Measurements from ENCODE around the gene ANKRD6. TPM values are rescaled to one million over a fixed set of nuclear protein-coding genes. Genes with fewer than 3 reads are reported as not detected.

ANKRD6 gene
- total RNA-seq, 1 experiment from 2014 or later, result 5.6 TPM

GRCh38 chr6:89575562-89575960, 142.6 kb downstream of the ANKRD6 start:
- H4K91ac ChIP-seq (ENCODE audit: insufficient read length, low read depth, low read length), result no peak overlapping the region
- no peak overlapping the region for H2BK15ac ChIP-seq (ENCODE audit: low read depth, low read length)
- no peak overlapping the region for H2BK120ac ChIP-seq (ENCODE audit: low read depth, low read length, poor library complexity, severe bottlenecking)
- H4K8ac ChIP-seq (replicated peaks; ENCODE audit: insufficient read length, low read depth, low read length), result no peak overlapping the region
- no peaks in the 10 kb centered on the region for H3K9me3 ChIP-seq (ENCODE audit: control insufficient read depth, low read depth, low read length)
- H2BK5ac ChIP-seq (ENCODE audit: insufficient read length, low read length), result no peak overlapping the region
- no peak overlapping the region for H2BK20ac ChIP-seq (ENCODE audit: low read depth, low read length, poor library complexity, severe bottlenecking)
- no peak overlapping the region for H3K27ac ChIP-seq (ENCODE audit: insufficient read length, low read depth, low read length)
- TF ChIP-seq CTCF (conservative IDR thresholded peaks at IDR 0.05), result no peak
- H3K14ac ChIP-seq (ENCODE audit: insufficient read depth, low read length), result no peak overlapping the region
- H3K56ac ChIP-seq (ENCODE audit: insufficient read length, low read depth, low read length), result no peak overlapping the region
- H3K4me1 ChIP-seq (ENCODE audit: insufficient read depth, low read length), result no peaks in the 10 kb centered on the region
- Mint-ChIP-seq H3K4me1 (peaks cover 0 to 5% of the 10 kb centered on the region in 2 experiments; a peak in 1 of 4 replicates), H3K36me3 (ENCODE audit: insufficient read depth in 1 of 3, low read depth in 3 of 3) (no peaks in the 10 kb centered on the region; a peak in 1 of 7 replicates), H3K27me3 (ENCODE audit: low read depth) (no peaks in the 10 kb centered on the region), H3K4me3 (no peak overlapping the region), H3K27ac (no peak overlapping the region; a peak in 1 of 7 replicates), H3K9me3 (no peaks in the 10 kb centered on the region)
- H3K79me2 ChIP-seq (ENCODE audit: insufficient read depth, low read length), result no peaks in the 10 kb centered on the region
- H4K5ac ChIP-seq (ENCODE audit: insufficient read length, low read depth, low read length), result no peak overlapping the region
- no peaks in the 10 kb centered on the region for H3K23me2 ChIP-seq (ENCODE audit: insufficient read length, low read depth, low read length, poor library complexity, severe bottlenecking)
- H3K4me2 ChIP-seq (ENCODE audit: insufficient read depth, insufficient read length, low read length), result no peak overlapping the region
- DNase-seq, result no peak
- no peak overlapping the region for H2AFZ ChIP-seq (ENCODE audit: low read length)
- WGBS (ENCODE audit: extremely low coverage, insufficient read length, low lambda C conversion rate), result no CpG with 5 or more reads among the region's 2 CpGs
- no peaks in the 10 kb centered on the region for H3K27me3 ChIP-seq (ENCODE audit: insufficient read depth, low read length)
- H3K79me1 ChIP-seq (ENCODE audit: insufficient read depth, low read depth, low read length, poor library complexity, severe bottlenecking), result no peaks in the 10 kb centered on the region
- no peak overlapping the region for H2AK5ac ChIP-seq (ENCODE audit: insufficient read length, low read length)
- no peaks in the 10 kb centered on the region for H4K20me1 ChIP-seq (ENCODE audit: control insufficient read depth, insufficient read depth, insufficient read length)
- H3K18ac ChIP-seq (ENCODE audit: insufficient read length, low read depth, low read length), result no peak overlapping the region
- no peak overlapping the region for H2BK12ac ChIP-seq (ENCODE audit: insufficient read length, low read depth, low read length)
- no peak overlapping the region for H3T11ph ChIP-seq (ENCODE audit: low read length)
- no peak overlapping the region for H3K9ac ChIP-seq (ENCODE audit: extremely low read depth, insufficient read length, low read length)
- no peak overlapping the region for H3K4ac ChIP-seq (ENCODE audit: low read depth, low read length)
- H3K23ac ChIP-seq (ENCODE audit: insufficient read length, low read depth, low read length), result no peak overlapping the region
